ENCODE data around the gene CDK19. TPM values are rescaled to one million over a fixed set of nuclear protein-coding genes. Genes with fewer than 3 reads are reported as not detected.

Gene CDK19
- total and polyA plus RNA-seq, 4 donors, result 19.7 to 39.6 (median 29.8) TPM

DNA sequence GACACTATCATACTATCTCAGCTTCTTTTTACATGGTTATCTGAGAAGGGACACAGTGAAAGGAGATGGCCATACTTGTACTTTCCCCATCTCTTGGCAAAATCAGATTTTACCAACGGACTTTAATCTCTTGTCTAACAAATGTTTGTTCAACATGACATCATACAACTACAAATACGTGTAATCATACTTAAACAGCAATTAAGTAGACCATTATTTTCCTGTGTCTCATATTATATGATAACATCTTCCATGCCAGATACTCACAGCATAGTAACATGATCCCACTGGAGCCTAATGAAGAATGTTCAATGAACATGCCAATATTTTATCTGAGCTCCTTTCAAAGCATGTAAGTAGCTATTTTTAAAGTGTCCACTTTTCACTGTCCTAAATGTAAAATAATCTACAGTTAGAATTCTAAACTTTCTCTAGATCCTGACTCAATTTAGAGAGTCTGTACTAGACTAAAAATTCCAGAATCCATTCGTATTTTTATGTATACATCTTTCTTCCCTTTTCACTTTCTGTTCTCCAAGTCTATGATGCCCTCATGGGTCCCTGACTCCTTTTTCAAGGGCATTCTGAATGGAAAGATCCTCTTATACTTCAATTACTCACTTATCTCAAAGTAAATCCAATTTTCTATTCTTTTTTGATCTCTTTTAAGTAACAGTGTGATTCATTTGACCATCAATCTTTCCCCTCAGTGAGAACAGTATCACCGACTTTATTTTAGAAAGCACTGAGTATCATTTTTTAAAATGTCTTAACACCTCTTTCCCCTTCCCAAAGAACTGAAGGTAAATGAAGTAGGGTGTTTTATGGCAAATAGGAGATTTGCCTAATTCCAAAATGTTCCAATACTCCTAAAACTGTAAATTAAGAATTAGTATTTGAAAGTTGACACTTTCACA lies 133.5 kb downstream of the CDK19 start:
- Histone ChIP-seq H3K27me3 (ENCODE audit: control insufficient read depth, insufficient read depth, low read length) (no peaks in the 10 kb centered on the region), H3K4me3 (ENCODE audit: low read depth, low read length) (no peak overlapping the region), H3K27ac (ENCODE audit: low read depth, low read length) (peak overlapping the region; percentile 17), H3K4me1 (ENCODE audit: control insufficient read depth, insufficient read depth, low read length) (no peaks in the 10 kb centered on the region), H3K36me3 (ENCODE audit: control insufficient read depth, insufficient read depth, low read length) (peaks cover 2% of the 10 kb centered on the region), H3K9me3 (ENCODE audit: control insufficient read depth, insufficient read depth, low read length) (no peaks in the 10 kb centered on the region)
- 78% methylated on average over 1 of the region's 4 CpGs for WGBS (ENCODE audit: insufficient coverage)
- no peak for DNase-seq (ENCODE audit: low read depth in 4 of 6, low spot score in 6 of 6)

- H3K9me3 ChIP-seq (ENCODE audit: control insufficient read depth, insufficient read depth, low read length), result no peaks in the 10 kb centered on the region
- H3K27ac ChIP-seq (ENCODE audit: low read depth, low read length), result no peak overlapping the region
- H3K27me3 ChIP-seq (ENCODE audit: control insufficient read depth, insufficient read depth, low read length), result no peaks in the 10 kb centered on the region
- peaks cover 2% of the 10 kb centered on the region for H3K36me3 ChIP-seq (ENCODE audit: control insufficient read depth, insufficient read depth, low read length)
- no peaks in the 10 kb centered on the region for H3K4me1 ChIP-seq (ENCODE audit: control insufficient read depth, insufficient read depth, low read length)
- DNase-seq (ENCODE audit: low read depth in 4 of 6, low spot score in 6 of 6), result no peak
- H3K4me3 ChIP-seq (ENCODE audit: low read depth, low read length), result no peak overlapping the region
Measured at GRCh38 chr6:110676396-110676795, 138.9 kb downstream of the CDK19 start.

DNA sequence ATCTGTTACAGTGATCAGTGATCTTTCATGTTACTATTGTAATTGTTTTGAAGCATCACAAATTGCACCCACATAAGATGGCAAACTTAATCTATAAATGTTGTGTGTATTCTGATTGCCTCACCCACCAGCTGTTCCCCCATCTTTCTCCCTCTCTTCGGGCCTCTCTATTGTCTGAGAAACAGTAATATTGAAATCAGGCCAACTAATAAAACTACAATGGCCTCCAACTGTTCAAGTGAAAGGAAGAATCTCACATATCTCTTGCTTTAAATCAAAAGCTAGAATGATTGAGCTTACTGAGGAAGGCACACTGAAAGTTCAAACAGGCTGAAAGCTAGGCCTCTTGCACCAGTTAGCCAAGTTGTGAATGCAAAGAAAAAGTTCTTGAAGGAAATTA lies 141.2 kb downstream of the CDK19 start:
- no peaks in the 10 kb centered on the region for H3K36me3 ChIP-seq (ENCODE audit: control insufficient read depth, insufficient read depth, low read length)
- no peaks in the 10 kb centered on the region for H3K27me3 ChIP-seq (ENCODE audit: control insufficient read depth, insufficient read depth, low read length)
- WGBS (ENCODE audit: insufficient coverage), result no CpG with 5 or more reads among the region's 1 CpG
- H3K4me3 ChIP-seq (ENCODE audit: low read depth, low read length), result no peak overlapping the region
- no peaks in the 10 kb centered on the region for H3K9me3 ChIP-seq (ENCODE audit: control insufficient read depth, insufficient read depth, low read length)
- DNase-seq (ENCODE audit: low read depth in 4 of 6, low spot score in 6 of 6), result no peak
- H3K4me1 ChIP-seq (ENCODE audit: control insufficient read depth, insufficient read depth, low read length), result no peaks in the 10 kb centered on the region
- no peak overlapping the region for H3K27ac ChIP-seq (ENCODE audit: low read depth, low read length)

GRCh38 chr6:110672122-110672521 lies 143.1 kb downstream of the CDK19 start:
- no peak for DNase-seq (ENCODE audit: low read depth in 4 of 6, low spot score in 6 of 6)
- no peaks in the 10 kb centered on the region for H3K4me1 ChIP-seq (ENCODE audit: control insufficient read depth, insufficient read depth, low read length)
- WGBS (ENCODE audit: insufficient coverage), result no CpG with 5 or more reads among the region's 2 CpGs
- H3K27me3 ChIP-seq (ENCODE audit: control insufficient read depth, insufficient read depth, low read length), result no peaks in the 10 kb centered on the region
- no peaks in the 10 kb centered on the region for H3K36me3 ChIP-seq (ENCODE audit: control insufficient read depth, insufficient read depth, low read length)
- no peak overlapping the region for H3K27ac ChIP-seq (ENCODE audit: low read depth, low read length)
- H3K9me3 ChIP-seq (ENCODE audit: control insufficient read depth, insufficient read depth, low read length), result no peaks in the 10 kb centered on the region
- no peak overlapping the region for H3K4me3 ChIP-seq (ENCODE audit: low read depth, low read length)

- no peaks in the 10 kb centered on the region for H3K27me3 ChIP-seq (ENCODE audit: control insufficient read depth, insufficient read depth, low read length)
- H3K4me3 ChIP-seq (ENCODE audit: low read depth, low read length), result no peak overlapping the region
- no peaks in the 10 kb centered on the region for H3K4me1 ChIP-seq (ENCODE audit: control insufficient read depth, insufficient read depth, low read length)
- H3K36me3 ChIP-seq (ENCODE audit: control insufficient read depth, insufficient read depth, low read length), result no peaks in the 10 kb centered on the region
- no peak for DNase-seq (ENCODE audit: low read depth in 4 of 6, low spot score in 6 of 6)
- no peaks in the 10 kb centered on the region for H3K9me3 ChIP-seq (ENCODE audit: control insufficient read depth, insufficient read depth, low read length)
- no peak overlapping the region for H3K27ac ChIP-seq (ENCODE audit: low read depth, low read length)
Measured at GRCh38 chr6:110671447-110671846, 143.8 kb downstream of the CDK19 start.

DNA sequence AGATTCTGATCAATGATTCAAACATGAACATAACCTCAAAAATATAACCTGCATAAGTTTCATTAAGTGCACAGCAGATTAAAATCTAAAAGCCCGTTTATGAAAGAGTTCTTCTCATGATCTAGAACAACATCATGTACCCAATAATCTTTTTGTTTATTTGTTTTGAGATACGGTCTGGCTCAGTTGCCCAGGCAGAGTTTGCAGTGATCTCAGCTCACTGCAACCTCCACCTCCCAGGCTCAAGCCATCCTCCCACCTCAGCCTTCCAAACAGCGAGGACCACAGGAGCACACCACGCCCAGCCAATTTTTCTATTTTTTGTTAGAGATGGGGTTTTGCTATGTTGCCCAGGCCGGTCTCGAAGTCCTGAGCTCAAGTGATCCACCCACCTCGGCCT lies 149.7 kb downstream of the CDK19 start:
- Histone ChIP-seq H3K4me1 (ENCODE audit: control insufficient read depth, insufficient read depth, low read length) (no peaks in the 10 kb centered on the region), H3K36me3 (ENCODE audit: control insufficient read depth, insufficient read depth, low read length) (no peaks in the 10 kb centered on the region), H3K4me3 (ENCODE audit: low read depth, low read length) (no peak overlapping the region), H3K27me3 (ENCODE audit: control insufficient read depth, insufficient read depth, low read length) (no peaks in the 10 kb centered on the region), H3K9me3 (ENCODE audit: control insufficient read depth, insufficient read depth, low read length) (no peaks in the 10 kb centered on the region), H3K27ac (ENCODE audit: low read depth, low read length) (no peak overlapping the region)
- DNase-seq (ENCODE audit: low read depth in 4 of 6, low spot score in 6 of 6), result no peak
- WGBS (ENCODE audit: insufficient coverage), result no CpG with 5 or more reads among the region's 7 CpGs

DNA sequence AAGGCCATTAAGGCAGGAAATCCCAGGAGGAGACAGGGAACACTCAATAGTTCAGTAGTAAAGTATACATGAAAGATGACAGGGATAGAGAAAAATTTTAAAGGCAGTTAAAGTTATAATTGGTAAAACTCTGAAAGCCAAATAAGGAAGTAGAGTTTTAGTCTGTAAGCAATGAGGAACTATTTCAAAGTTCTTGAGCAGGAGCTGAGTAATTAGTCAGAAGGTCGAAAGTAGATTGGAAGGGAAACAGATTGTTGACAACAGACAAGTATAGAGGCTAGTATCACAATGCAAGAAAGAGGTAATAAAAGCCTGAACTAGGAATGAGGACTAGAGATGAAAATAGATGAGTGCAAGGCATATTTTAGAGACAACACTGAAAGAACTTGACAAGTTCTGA lies 150.3 kb downstream of the CDK19 start:
- Histone ChIP-seq H3K27me3 (ENCODE audit: control insufficient read depth, insufficient read depth, low read length) (no peaks in the 10 kb centered on the region), H3K4me3 (ENCODE audit: low read depth, low read length) (no peak overlapping the region), H3K27ac (ENCODE audit: low read depth, low read length) (no peak overlapping the region), H3K4me1 (ENCODE audit: control insufficient read depth, insufficient read depth, low read length) (no peaks in the 10 kb centered on the region), H3K9me3 (ENCODE audit: control insufficient read depth, insufficient read depth, low read length) (no peaks in the 10 kb centered on the region), H3K36me3 (ENCODE audit: control insufficient read depth, insufficient read depth, low read length) (peaks cover 4% of the 10 kb centered on the region)
- DNase-seq (ENCODE audit: low read depth in 4 of 6, low spot score in 6 of 6), result no peak
- WGBS (ENCODE audit: insufficient coverage), result 82% methylated on average over 1 of the region's 1 CpG

GRCh38 chr6:110662490-110663211 lies 152.6 kb downstream of the CDK19 start:
- DNase-seq (ENCODE audit: low read depth in 4 of 6, low spot score in 6 of 6), result peak in 2 of 6 donors; percentile 47 to 48
- no CpG with 5 or more reads among the region's 1 CpG for WGBS (ENCODE audit: insufficient coverage)
- H3K27me3 ChIP-seq (ENCODE audit: control insufficient read depth, insufficient read depth, low read length), result no peaks in the 10 kb centered on the region
- H3K4me1 ChIP-seq (ENCODE audit: control insufficient read depth, insufficient read depth, low read length), result no peaks in the 10 kb centered on the region
- peaks cover 4% of the 10 kb centered on the region for H3K36me3 ChIP-seq (ENCODE audit: control insufficient read depth, insufficient read depth, low read length)
- H3K27ac ChIP-seq (ENCODE audit: low read depth, low read length), result no peak overlapping the region
- H3K9me3 ChIP-seq (ENCODE audit: control insufficient read depth, insufficient read depth, low read length), result no peaks in the 10 kb centered on the region
- H3K4me3 ChIP-seq (ENCODE audit: low read depth, low read length), result no peak overlapping the region

GRCh38 chr6:110661414-110661813 lies 153.9 kb downstream of the CDK19 start:
- 83% methylated on average over 1 of the region's 2 CpGs for WGBS (ENCODE audit: insufficient coverage)
- Histone ChIP-seq H3K27me3 (ENCODE audit: control insufficient read depth, insufficient read depth, low read length) (no peaks in the 10 kb centered on the region), H3K9me3 (ENCODE audit: control insufficient read depth, insufficient read depth, low read length) (no peaks in the 10 kb centered on the region), H3K27ac (ENCODE audit: low read depth, low read length) (no peak overlapping the region), H3K36me3 (ENCODE audit: control insufficient read depth, insufficient read depth, low read length) (peaks cover 4% of the 10 kb centered on the region), H3K4me1 (ENCODE audit: control insufficient read depth, insufficient read depth, low read length) (no peaks in the 10 kb centered on the region), H3K4me3 (ENCODE audit: low read depth, low read length) (no peak overlapping the region)
- DNase-seq (ENCODE audit: low read depth in 4 of 6, low spot score in 6 of 6), result no peak

Measured in spinal cord (tissue), 10 donors.